Cardiac muscle cell (in vitro differentiated cells and primary cell): Measurements from ENCODE around the gene C2CD4D. TPM values are rescaled to one million over a fixed set of nuclear protein-coding genes. Genes with fewer than 3 reads are reported as not detected.

Experiments used
- DNase-seq, 2 donors: peaks; one replicate each; pipeline versions ENCODE4 v3.0.0 to v3.0.0-alpha.2; 2010 to 2017; ENCODE audit warnings: low read depth in 1 of 2, low spot score in 1 of 2
- H3K27ac ChIP-seq: fragments of 200-600 bp; sonication (generic); 2 replicates; pipeline ENCODE4 v1.5.1; 2016
- H3K27me3 ChIP-seq: fragments of 200-600 bp; sonication (generic); 2 replicates; pipeline ENCODE4 v1.6.0; 2016; ENCODE audit warnings: control low read depth
- H3K36me3 ChIP-seq: fragments of 200-600 bp; sonication (generic); 2 replicates; pipeline ENCODE4 v1.5.1; 2016; ENCODE audit warnings: control low read depth
- H3K4me1 ChIP-seq: fragments of 200-600 bp; sonication (generic); 2 replicates; pipeline ENCODE4 v1.8.1; 2017; ENCODE audit warnings: low read depth, mild to moderate bottlenecking, mixed run types
- H3K4me3 ChIP-seq: fragments of 200-600 bp; sonication (generic); 2 replicates; pipeline ENCODE4 v1.5.1; 2016; ENCODE audit warnings: mild to moderate bottlenecking
- H3K9me3 ChIP-seq: fragments of 200-600 bp; sonication (generic); 2 replicates; pipeline ENCODE4 v1.5.1; 2017; ENCODE audit warnings: low read depth, mild to moderate bottlenecking, control low read depth
- CTCF ChIP-seq: IDR thresholded peaks from 2 replicates; pipeline ENCODE4 v1.5.1; 2012; ENCODE audit warnings: low read depth, mild to moderate bottlenecking, low read length
- polyA plus RNA-seq: library from polyadenylated mRNA; unstranded; fragments of >200 nt; fragmentation: Nextera tagmentation; extraction: Ambion mirVana; gene quantifications from 2 replicates; pipeline ENCODE4 v1.2.1, GENCODE V29; 2016
- total RNA-seq: library from RNA; depleted of rRNA; stranded (reverse); fragments of >200 nt; gene quantifications from 2 replicates; pipeline ENCODE4 v1.2.3, GENCODE V29; 2016

The C2CD4D gene
- total and polyA plus RNA-seq, 2 experiments from 2014 or later, result 0.44 TPM; not detected in 1

DNA sequence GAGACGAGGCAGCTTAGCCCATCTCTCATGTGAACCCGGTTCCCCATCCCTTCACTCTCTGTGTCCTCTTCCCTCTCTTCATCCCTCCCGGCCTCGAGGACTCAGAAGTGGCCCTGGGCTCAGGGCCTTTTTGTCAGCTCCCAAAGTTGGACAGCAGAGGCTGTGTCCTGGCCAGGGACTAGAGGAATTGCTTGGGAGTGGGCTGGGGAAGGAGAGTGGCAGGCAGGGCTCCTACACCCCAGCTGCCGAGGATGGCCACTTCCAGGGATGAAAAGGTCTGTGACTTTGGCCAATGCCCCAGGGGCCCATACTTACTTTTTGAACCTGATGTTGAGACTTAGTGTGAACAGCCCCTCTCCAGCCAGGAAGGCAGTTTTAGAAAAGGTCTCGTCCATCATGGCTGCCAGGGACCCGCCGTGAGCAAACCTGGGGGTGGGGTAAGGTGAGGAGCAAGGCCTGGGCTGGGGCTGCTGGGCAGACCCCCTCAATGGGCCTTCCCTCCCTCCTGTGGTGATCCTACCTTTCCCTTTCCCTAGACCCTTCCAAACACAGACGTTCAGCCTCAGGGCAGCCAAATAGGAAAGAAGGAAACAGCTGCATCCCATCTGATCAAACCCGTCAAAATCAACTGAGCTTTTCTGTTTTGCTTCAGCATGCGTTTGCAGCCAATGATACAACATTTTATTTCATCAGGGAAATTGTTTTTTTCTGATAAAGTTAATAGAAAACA lies 8.4 kb upstream of the C2CD4D start:
- Histone ChIP-seq H3K4me1 (no peaks in the 10 kb centered on the region), H3K27ac (no peak overlapping the region), H3K36me3 (no peaks in the 10 kb centered on the region), H3K4me3 (no peak overlapping the region), H3K27me3 (no peaks in the 10 kb centered on the region), H3K9me3 (no peaks in the 10 kb centered on the region)
- TF ChIP-seq CTCF, result no peak
- DNase-seq, result peak in 1 of 2 donors; percentile 55

DNA sequence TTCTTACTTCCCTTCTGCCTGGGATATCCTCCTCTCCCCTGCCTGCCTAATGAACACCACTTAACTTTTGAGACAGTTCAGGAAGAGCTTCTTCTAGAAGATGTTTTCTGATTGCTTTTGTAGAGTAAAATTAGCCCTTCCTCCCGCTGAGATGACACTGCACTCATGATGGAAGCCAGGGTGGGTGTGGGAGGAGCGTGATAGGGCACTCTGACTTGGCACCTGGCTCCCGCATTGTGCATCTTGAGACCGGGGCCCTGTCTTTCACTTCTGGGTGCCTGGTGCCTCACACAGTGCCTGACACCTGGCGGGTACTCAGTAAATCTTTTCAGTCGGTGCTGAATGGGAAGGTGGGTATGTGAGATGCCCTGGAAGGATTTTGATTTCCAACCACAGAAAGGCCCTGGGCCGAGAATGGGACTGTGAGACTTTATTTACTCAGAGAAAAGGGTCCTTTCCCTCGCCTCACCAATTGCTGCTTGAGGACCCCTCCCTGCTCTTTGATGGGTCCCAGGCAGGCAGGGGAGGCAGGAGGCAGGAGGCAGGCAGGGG lies 7.1 kb upstream of the C2CD4D start:
- TF ChIP-seq CTCF, result no peak
- Histone ChIP-seq H3K27me3 (peaks cover 6% of the 10 kb centered on the region), H3K4me3 (no peak overlapping the region), H3K9me3 (no peaks in the 10 kb centered on the region), H3K27ac (no peak overlapping the region), H3K4me1 (no peaks in the 10 kb centered on the region), H3K36me3 (no peaks in the 10 kb centered on the region)
- DNase-seq, result no peak

DNA sequence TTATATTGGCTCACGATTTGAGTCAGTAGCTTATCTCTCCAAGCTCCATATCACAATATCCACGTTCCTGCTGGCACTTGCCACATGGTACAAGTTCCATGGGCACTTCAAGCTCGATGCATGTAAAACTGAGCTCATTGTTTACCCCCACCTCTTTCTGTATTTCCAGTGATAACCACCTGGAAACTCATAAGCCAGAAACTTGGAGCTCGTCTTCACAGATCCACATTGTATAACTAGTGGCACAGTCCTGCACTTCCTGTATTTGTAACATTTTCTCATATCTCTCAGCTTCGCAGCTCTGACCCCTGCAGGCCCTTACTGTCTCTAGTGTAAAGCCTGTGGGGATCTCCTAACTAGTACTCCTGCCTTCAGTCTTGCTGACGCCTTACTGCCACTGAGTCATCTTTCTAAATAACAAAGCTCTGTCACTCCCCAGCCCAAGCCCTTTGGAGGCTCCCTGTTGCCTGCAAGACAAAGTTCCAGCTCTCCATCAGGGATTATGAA lies 6.5 kb upstream of the C2CD4D start:
- TF ChIP-seq CTCF, result peak; percentile 16
- Histone ChIP-seq H3K36me3 (no peaks in the 10 kb centered on the region), H3K4me1 (no peaks in the 10 kb centered on the region), H3K9me3 (no peaks in the 10 kb centered on the region), H3K4me3 (no peak overlapping the region), H3K27me3 (peaks cover 13% of the 10 kb centered on the region), H3K27ac (no peak overlapping the region)
- DNase-seq, result peak in 1 of 2 donors; percentile 58

DNA sequence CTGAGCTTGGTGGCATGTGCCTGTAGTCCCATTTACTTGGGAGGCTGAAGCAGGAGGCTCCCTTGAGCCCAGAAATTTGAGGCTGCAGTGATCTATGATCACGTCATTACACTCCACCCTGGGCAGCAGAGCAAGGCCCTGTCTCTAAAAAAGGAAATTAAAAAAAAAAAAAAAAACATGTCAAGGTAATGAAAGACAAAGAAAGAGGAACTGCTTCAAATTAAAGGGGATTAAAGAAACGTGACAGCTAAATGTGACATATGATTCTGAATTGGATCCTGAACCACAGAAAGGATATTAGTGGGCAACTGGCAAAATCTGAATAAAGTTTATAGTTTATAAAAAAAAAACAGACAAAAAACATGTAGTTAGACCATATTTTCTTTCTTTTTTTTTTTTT lies 3.8 kb upstream of the C2CD4D start:
- Histone ChIP-seq H3K9me3 (no peaks in the 10 kb centered on the region), H3K27ac (no peak overlapping the region), H3K4me1 (no peaks in the 10 kb centered on the region), H3K4me3 (no peak overlapping the region), H3K36me3 (no peaks in the 10 kb centered on the region), H3K27me3 (peaks cover 40% of the 10 kb centered on the region)
- TF ChIP-seq CTCF, result no peak
- no peak for DNase-seq

- Histone ChIP-seq H3K9me3 (no peaks in the 10 kb centered on the region), H3K27me3 (peaks cover 59% of the 10 kb centered on the region), H3K4me1 (no peaks in the 10 kb centered on the region), H3K27ac (no peak overlapping the region), H3K36me3 (no peaks in the 10 kb centered on the region), H3K4me3 (no peak overlapping the region)
- DNase-seq, result no peak
- TF ChIP-seq CTCF, result no peak
Observed at GRCh38 chr1:151841141-151841540, 1.5 kb upstream of the C2CD4D start.
